ENCODE results near the gene GPR84.
A peak's percentile ranks its signal among the peaks of the same experiment; 100 is the strongest.

Gene GPR84

DNA sequence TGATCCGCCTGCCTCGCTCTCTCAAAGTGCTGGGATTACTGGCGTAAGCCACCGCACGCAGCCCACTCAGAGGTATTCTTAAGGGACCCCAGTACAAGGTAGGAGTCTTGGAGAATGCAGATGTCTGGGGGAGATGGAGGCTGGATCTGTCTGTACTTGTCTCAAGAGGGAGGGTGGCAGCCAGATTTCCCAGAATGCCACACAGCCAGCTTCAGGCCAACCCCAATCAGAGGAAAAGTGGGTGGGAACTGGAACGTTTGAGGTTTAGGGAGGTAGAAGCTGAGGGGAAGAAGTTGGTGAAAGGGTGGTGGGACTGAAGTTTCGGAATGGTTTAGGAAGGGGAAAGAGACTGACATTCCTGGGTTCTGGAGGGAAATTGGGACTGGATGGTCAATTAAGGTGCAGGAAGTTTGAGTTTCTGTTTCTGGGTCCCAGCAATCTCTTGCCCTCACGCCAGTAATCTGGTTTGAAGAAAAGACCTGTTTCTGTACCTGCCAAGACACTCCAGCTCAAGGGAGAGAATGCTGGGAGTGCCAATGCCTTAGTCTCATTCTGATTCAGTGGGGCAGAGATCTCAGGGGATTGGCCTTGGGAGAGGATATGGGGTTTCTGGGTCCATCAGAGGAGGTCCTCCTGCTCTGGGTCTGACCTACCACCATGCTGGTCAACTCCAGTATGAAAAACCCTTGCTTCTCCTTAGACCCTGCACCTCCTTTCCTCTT lies 28.4 kb upstream of the GPR84 start:
- no peak for TF ChIP-seq YY1 (IDR thresholded peaks at IDR 0.05; ENCODE audit: insufficient read depth, insufficient read length)
- no peak for TF ChIP-seq SUZ12 (IDR thresholded peaks at IDR 0.05; ENCODE audit: extremely low read depth, insufficient read depth, insufficient read length)
- TF ChIP-seq ZNF274 (IDR thresholded peaks at IDR 0.05; ENCODE audit: low read depth, low read length) = no peak
- peaks cover 38% of the 10 kb centered on the region for H3K36me3 ChIP-seq (ENCODE audit: insufficient read depth, insufficient read length, low read length)
- H3K4me1 ChIP-seq (ENCODE audit: insufficient read depth, insufficient read length) = peaks cover 28% of the 10 kb centered on the region
- no peak for DNase-seq (ENCODE audit: low read depth, low spot score)
- no peaks in the 10 kb centered on the region for H3K9me3 ChIP-seq (ENCODE audit: insufficient read depth, low read length)
- no peak overlapping the region for H3K9ac ChIP-seq (ENCODE audit: insufficient read length, low read depth)
- no peak overlapping the region for H3K4me3 ChIP-seq (ENCODE audit: insufficient read length, low read depth)
- no peaks in the 10 kb centered on the region for H3K27me3 ChIP-seq (ENCODE audit: insufficient read depth, insufficient read length)

DNA sequence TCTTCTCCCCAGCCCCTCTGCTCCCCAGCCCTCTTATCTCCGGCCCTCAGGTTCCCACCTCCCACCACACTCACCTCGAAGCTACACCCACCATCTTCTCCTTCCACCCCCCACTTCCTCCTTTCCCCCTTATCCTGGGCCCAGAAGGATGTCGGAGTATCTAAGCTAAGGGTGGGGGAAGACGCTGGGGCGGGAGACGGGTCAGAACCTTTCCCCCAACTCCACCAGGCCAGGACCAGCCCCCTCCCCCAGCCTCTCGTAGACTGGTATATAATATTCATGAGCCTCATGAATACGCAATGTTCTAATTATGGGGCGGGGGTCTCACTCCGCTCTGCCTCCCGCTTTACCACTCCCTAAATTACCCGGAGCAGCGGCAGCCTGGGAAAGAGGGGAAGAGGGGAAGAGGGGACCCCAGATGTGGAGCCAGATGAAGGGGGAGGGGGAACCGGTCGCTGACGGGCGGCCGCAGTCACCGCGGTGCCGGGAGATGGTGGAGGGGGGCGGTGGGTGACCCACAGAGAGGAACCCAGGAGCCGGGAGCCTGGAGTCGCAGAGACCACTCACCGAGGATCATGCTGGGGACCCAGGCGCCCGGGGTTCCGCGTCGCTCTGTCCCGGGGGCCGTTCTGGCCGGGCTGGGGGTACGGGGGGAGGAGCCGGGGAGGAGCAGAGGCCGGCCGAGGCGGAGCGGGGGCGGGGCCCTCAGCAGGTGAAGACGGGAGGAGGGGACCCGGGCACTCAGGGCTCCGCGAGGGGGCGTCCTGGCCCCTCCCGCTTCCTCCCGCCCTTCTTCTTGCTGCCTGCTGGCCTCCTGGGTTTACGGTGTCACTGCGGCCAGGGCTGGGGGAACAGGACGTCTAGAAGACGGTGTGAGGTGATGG lies 26.6 kb upstream of the GPR84 start:
- Histone ChIP-seq H3K27me3 (ENCODE audit: insufficient read depth, insufficient read length) (no peaks in the 10 kb centered on the region), H3K36me3 (ENCODE audit: insufficient read depth, insufficient read length, low read length) (peaks cover 23% of the 10 kb centered on the region), H3K9me3 (ENCODE audit: insufficient read depth, low read length) (no peaks in the 10 kb centered on the region), H3K4me3 (ENCODE audit: insufficient read length, low read depth) (peak overlapping the region; percentile 75), H3K4me1 (ENCODE audit: insufficient read depth, insufficient read length) (peaks cover 39% of the 10 kb centered on the region), H3K9ac (ENCODE audit: insufficient read length, low read depth) (peak overlapping the region; percentile 65)
- DNase-seq (ENCODE audit: low read depth, low spot score) = peak; percentile 57
- TF ChIP-seq YY1 (IDR thresholded peaks at IDR 0.05; ENCODE audit: insufficient read depth, insufficient read length) = no peak
- no peak for TF ChIP-seq ZNF274 (IDR thresholded peaks at IDR 0.05; ENCODE audit: low read depth, low read length)
- TF ChIP-seq SUZ12 (IDR thresholded peaks at IDR 0.05; ENCODE audit: extremely low read depth, insufficient read depth, insufficient read length) = no peak

DNA sequence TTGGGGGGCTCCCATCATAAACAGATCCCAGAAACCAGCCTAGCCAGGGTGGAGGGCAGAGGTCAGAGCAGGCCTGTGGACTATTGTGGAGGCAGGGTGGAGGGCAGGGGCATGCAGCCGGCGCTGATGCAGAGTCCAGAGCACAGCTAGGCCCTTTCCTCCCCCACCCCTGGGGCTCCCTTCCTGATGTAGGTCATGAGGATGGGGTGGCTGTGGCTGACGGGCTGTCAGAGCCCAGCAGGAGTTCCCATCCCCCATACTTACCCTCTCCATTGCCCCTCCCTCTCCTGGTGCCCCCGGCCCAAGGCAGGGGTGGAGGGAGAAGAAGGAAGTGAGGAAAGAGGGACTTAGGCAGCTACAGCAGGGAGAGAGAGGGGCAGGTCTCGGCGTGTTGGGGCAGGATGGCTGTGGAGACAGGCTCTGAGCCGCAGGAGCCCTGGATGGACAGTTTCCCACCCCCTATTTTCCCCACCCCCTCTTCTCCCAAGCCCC lies 25.9 kb upstream of the GPR84 start:
- H3K4me1 ChIP-seq (ENCODE audit: insufficient read depth, insufficient read length) = peaks cover 42% of the 10 kb centered on the region
- H3K9ac ChIP-seq (ENCODE audit: insufficient read length, low read depth) = peak overlapping the region; percentile 65
- no peak for DNase-seq (ENCODE audit: low read depth, low spot score)
- TF ChIP-seq ZNF274 (IDR thresholded peaks at IDR 0.05; ENCODE audit: low read depth, low read length) = no peak
- peaks cover 16% of the 10 kb centered on the region for H3K36me3 ChIP-seq (ENCODE audit: insufficient read depth, insufficient read length, low read length)
- H3K4me3 ChIP-seq (ENCODE audit: insufficient read length, low read depth) = peak overlapping the region; percentile 75
- no peaks in the 10 kb centered on the region for H3K9me3 ChIP-seq (ENCODE audit: insufficient read depth, low read length)
- H3K27me3 ChIP-seq (ENCODE audit: insufficient read depth, insufficient read length) = no peaks in the 10 kb centered on the region

DNA sequence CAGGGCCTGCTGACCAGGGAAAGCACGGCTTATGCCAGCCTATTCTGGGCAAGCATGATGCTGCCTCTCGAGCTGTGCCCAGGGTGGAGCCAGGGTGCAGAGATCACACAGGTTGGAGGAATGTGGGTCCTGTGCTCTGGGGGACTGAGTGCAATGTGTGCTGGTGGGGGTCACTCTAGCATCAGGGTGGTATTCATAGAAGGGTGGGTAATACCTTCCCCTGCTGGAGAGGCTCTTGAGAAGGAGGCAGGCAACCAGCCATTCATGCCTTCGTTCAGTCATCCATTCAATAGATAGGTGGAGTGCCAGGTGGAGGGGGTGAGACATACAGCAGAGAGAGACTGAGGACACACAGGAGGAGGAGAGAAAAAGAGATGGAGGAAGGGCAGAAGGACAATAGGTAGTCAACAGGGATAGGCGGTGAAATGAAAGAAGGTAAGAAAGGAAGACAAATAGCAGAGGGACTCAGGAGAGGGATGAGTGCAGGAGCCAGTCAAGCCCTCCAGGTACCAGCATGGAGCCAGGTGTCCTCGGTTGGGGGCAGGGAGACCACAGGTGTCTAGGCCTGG lies 25.4 kb upstream of the GPR84 start:
- peaks cover 10% of the 10 kb centered on the region for H3K36me3 ChIP-seq (ENCODE audit: insufficient read depth, insufficient read length, low read length)
- peaks cover 45% of the 10 kb centered on the region for H3K4me1 ChIP-seq (ENCODE audit: insufficient read depth, insufficient read length)
- peak overlapping the region; percentile 65 for H3K9ac ChIP-seq (ENCODE audit: insufficient read length, low read depth)
- no peak for DNase-seq (ENCODE audit: low read depth, low spot score)
- H3K9me3 ChIP-seq (ENCODE audit: insufficient read depth, low read length) = no peaks in the 10 kb centered on the region
- no peaks in the 10 kb centered on the region for H3K27me3 ChIP-seq (ENCODE audit: insufficient read depth, insufficient read length)
- no peak for TF ChIP-seq YY1 (IDR thresholded peaks at IDR 0.05; ENCODE audit: insufficient read depth, insufficient read length)
- no peak for TF ChIP-seq SUZ12 (IDR thresholded peaks at IDR 0.05; ENCODE audit: extremely low read depth, insufficient read depth, insufficient read length)
- TF ChIP-seq ZNF274 (IDR thresholded peaks at IDR 0.05; ENCODE audit: low read depth, low read length) = no peak
- peak overlapping the region; percentile 75 for H3K4me3 ChIP-seq (ENCODE audit: insufficient read length, low read depth)

DNA sequence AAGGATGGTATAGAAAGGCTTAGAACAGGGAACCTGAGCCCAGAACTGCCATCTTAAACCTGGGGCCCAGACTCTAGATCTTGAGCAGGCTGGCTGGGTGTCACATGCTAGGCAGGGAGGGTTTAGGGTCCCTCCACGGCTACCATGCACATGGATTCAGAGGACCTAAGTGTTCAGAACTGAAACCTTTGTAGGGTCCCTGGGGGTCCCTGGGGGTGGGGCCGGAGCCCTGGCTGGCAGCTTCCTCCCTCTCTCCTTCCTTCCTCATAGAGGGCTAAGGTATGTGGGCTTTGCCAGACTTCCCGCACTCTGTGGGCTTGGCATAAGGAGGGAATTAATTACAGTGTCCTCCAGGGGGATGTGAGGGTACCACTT lies 24.8 kb upstream of the GPR84 start:
- DNase-seq (ENCODE audit: low read depth, low spot score) = no peak
- H3K36me3 ChIP-seq (ENCODE audit: insufficient read depth, insufficient read length, low read length) = peaks cover 5% of the 10 kb centered on the region
- H3K4me3 ChIP-seq (ENCODE audit: insufficient read length, low read depth) = no peak overlapping the region
- H3K9me3 ChIP-seq (ENCODE audit: insufficient read depth, low read length) = no peaks in the 10 kb centered on the region
- TF ChIP-seq YY1 (IDR thresholded peaks at IDR 0.05; ENCODE audit: insufficient read depth, insufficient read length) (no peak), ZNF274 (IDR thresholded peaks at IDR 0.05; ENCODE audit: low read depth, low read length) (no peak), SUZ12 (IDR thresholded peaks at IDR 0.05; ENCODE audit: extremely low read depth, insufficient read depth, insufficient read length) (no peak)
- H3K4me1 ChIP-seq (ENCODE audit: insufficient read depth, insufficient read length) = peaks cover 51% of the 10 kb centered on the region
- H3K27me3 ChIP-seq (ENCODE audit: insufficient read depth, insufficient read length) = no peaks in the 10 kb centered on the region
- H3K9ac ChIP-seq (ENCODE audit: insufficient read length, low read depth) = peak overlapping the region; percentile 18

DNA sequence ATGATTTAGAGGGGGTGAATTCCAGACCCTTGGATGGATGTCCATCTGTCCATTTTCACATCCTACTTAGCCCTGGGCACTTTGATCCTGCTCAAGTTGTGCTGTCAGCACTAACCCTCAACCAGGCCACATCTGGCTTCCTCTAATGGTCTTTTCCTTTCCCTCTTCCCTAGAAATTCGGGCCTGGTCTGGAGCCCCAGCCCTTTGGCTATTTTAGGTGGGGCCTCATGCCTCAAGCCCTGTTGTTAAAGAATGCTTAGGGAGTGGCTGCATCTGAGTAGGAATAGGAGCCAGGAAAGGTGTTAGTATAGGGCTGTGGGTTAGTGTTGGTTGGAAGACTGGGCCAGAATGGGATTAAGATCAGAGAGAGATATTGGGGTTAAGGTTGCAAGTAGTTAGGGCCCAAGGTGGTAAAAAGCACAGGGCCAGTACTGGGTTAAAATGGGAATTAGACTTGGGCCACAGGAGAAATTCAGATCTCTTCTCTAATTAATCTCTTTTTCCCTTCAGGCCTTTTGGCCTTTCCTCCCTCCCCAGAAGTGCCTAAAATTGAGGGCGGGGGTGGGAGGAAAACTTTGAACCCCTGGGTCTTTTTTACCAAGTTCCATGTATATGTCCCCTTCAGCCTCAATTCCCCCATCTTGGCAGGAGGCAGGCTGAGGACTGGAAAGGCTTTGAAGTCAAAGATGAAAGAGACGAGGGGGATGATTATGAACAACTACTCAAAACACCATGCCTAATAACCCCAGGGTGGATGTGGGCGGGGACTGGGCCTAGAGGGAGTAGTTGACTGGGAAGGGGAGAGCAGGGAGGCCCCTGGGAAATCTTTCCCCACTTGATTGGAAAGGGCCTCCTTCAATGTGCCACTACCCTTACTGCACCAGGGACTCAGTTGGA lies 24.2 kb upstream of the GPR84 start:
- Histone ChIP-seq H3K9me3 (ENCODE audit: insufficient read depth, low read length) (no peaks in the 10 kb centered on the region), H3K4me1 (ENCODE audit: insufficient read depth, insufficient read length) (peaks cover 52% of the 10 kb centered on the region), H3K9ac (ENCODE audit: insufficient read length, low read depth) (peak overlapping the region; percentile 18), H3K36me3 (ENCODE audit: insufficient read depth, insufficient read length, low read length) (no peaks in the 10 kb centered on the region), H3K27me3 (ENCODE audit: insufficient read depth, insufficient read length) (no peaks in the 10 kb centered on the region), H3K4me3 (ENCODE audit: insufficient read length, low read depth) (no peak overlapping the region)
- TF ChIP-seq SUZ12 (IDR thresholded peaks at IDR 0.05; ENCODE audit: extremely low read depth, insufficient read depth, insufficient read length) (no peak), YY1 (IDR thresholded peaks at IDR 0.05; ENCODE audit: insufficient read depth, insufficient read length) (no peak), ZNF274 (IDR thresholded peaks at IDR 0.05; ENCODE audit: low read depth, low read length) (no peak)
- DNase-seq (ENCODE audit: low read depth, low spot score) = no peak

All from NT2/D1 (cell line).